GM12801 (cell line): ENCODE results near the gene LHPP.

Experiments used
- TF ChIP-seq, protein P1 (sequence below): IDR thresholded peaks from one replicate; pipeline ENCODE4 v1.5.1; 2011; ENCODE audit warnings: control low read depth; ENCODE audit not compliant: insufficient read length; ENCODE audit errors: extremely low read depth

Gene LHPP

DNA sequence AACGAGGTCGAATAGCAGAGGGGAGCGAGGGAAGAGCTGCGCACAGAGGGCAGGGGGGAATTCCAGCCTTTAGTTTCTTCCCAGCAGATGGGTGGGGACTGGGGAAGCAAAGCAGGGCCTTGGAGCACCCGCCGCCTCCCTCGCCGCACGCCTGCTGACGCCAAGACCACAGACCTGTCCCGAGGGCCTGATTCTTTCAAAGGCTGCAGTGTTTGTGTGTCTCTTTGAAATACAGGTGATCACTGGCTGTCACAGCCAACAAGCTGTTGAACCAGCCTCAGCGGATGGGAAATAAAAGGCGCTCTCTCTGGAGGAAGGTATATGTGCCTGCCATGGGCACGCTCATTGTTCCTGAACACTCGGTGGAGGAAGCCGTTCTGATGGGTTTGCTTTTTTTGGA is 163.3 kb downstream of the LHPP start:
- TF ChIP-seq, protein P1, sequence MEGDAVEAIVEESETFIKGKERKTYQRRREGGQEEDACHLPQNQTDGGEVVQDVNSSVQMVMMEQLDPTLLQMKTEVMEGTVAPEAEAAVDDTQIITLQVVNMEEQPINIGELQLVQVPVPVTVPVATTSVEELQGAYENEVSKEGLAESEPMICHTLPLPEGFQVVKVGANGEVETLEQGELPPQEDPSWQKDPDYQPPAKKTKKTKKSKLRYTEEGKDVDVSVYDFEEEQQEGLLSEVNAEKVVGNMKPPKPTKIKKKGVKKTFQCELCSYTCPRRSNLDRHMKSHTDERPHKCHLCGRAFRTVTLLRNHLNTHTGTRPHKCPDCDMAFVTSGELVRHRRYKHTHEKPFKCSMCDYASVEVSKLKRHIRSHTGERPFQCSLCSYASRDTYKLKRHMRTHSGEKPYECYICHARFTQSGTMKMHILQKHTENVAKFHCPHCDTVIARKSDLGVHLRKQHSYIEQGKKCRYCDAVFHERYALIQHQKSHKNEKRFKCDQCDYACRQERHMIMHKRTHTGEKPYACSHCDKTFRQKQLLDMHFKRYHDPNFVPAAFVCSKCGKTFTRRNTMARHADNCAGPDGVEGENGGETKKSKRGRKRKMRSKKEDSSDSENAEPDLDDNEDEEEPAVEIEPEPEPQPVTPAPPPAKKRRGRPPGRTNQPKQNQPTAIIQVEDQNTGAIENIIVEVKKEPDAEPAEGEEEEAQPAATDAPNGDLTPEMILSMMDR, result no peak

DNA sequence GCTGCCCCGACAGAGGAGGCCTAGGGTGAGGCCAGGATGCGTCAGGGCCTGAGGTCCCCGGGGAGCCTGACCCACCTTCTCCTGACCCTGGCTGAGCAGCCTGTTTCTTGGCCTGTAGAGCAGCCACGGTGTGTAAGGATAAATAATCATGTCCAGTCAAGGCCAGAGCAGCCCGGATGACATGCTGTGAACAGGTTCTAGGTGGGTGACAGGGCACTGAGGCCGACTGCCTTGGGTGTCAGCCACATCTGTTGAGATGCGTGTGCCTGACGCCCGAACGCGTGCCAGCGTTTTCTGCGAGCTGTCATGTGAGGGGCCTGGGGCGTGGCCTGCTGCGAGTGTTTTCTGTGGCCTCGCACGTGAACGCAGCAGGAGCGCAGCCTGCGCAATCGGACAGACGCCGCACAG is 164.2 kb downstream of the LHPP start:
- TF ChIP-seq, protein P1, result no peak

- TF ChIP-seq, protein P1, result no peak
Measured at GRCh38 chr10:124626759-124627380, 165.2 kb downstream of the LHPP start.

- TF ChIP-seq, protein P1, result no peak
Measured at GRCh38 chr10:124627866-124628675, 166.4 kb downstream of the LHPP start.

DNA sequence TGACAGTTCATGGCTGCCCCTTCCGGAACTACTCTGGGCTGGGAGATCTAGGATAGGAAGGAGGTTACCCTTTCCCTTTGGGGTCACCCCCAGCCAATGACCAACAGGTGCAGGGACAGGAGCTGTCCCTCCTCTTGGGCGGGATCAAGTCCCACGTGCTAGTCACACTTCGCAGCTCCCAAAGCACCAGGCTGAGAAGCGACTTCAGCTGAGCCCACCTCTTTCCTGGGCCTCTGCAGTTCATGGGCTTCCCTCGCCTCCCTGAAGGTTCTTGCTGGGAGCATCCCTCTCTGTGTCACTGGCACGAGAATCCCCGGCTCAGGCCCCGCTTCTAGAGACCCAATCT is 167.0 kb downstream of the LHPP start:
- TF ChIP-seq, protein P1, result no peak

DNA sequence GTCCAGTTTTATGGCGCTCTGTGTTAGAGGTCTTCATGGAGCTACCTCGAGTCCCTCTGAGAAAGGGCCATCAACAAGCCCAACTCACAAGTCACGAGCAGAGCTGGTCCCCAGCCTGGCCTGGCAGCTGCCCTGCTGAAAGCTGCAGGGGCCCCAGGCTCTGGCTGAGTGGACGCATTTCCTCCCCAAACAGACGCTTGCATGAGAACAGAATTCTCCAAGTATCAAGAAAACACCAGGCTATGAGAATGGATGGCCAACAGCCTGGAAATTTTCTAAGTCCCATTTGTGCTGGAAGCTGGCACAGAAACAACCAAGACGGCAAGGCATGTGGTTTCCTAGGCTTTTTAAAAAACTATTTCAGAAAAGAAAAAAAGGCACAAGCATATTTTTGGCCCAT is 167.8 kb downstream of the LHPP start:
- TF ChIP-seq, protein P1, result no peak

- TF ChIP-seq, protein P1, result no peak
Measured at GRCh38 chr10:124629842-124630241, 168.2 kb downstream of the LHPP start.
